Astrocyte (in vitro differentiated cells and primary cell): ENCODE results near the gene CCL19. TPM values are rescaled to one million over a fixed set of nuclear protein-coding genes. Genes with fewer than 3 reads are reported as not detected.

ENCODE experiments used
- DNase-seq: peaks from one replicate; pipeline ENCODE4 v3.0.0-alpha.2; 2010; ENCODE audit warnings: low read depth
- FAIRE-seq: peaks from 2 replicates; lab custom pipeline; 2011; peaks lifted over from hg19 to GRCh38; lab: Jason Lieb, UNC
- H2AFZ ChIP-seq: 2 replicates; pipeline ENCODE4 v1.6.0; 2012; ENCODE audit warnings: low read depth, low read length, inconsistent platforms
- H3K27ac ChIP-seq: 2 replicates; pipeline ENCODE4 v1.5.1; 2011; ENCODE audit warnings: low read depth, low read length, inconsistent platforms
- H3K27me3 ChIP-seq: 2 replicates; pipeline ENCODE4 v1.6.0; 2011; ENCODE audit warnings: low read length, inconsistent platforms; ENCODE audit not compliant: insufficient read depth
- H3K36me3 ChIP-seq: 2 replicates; pipeline ENCODE4 v1.5.1; 2011; ENCODE audit warnings: low read length, inconsistent platforms; ENCODE audit not compliant: insufficient read depth
- H3K4me1 ChIP-seq: 2 replicates; pipeline ENCODE4 v1.5.1; 2011; ENCODE audit warnings: low read length, inconsistent platforms; ENCODE audit not compliant: insufficient read depth
- H3K4me2 ChIP-seq: 2 replicates; pipeline ENCODE4 v1.6.0; 2012; ENCODE audit warnings: low read length, inconsistent platforms
- H3K4me3 ChIP-seq: 2 replicates; pipeline ENCODE4 v1.5.1; 2011; ENCODE audit warnings: low read depth, mild to moderate bottlenecking, low read length, inconsistent platforms; ENCODE audit not compliant: insufficient read depth
- H3K79me2 ChIP-seq: 2 replicates; pipeline ENCODE4 v1.6.0; 2012; ENCODE audit warnings: mild to moderate bottlenecking, low read length, inconsistent platforms; ENCODE audit not compliant: insufficient read depth
- H3K9ac ChIP-seq: 2 replicates; pipeline ENCODE4 v1.6.0; 2012; ENCODE audit warnings: mild to moderate bottlenecking, low read length, inconsistent platforms
- H3K9me3 ChIP-seq: 2 replicates; pipeline ENCODE4 v1.5.1; 2012; ENCODE audit warnings: low read depth, mild to moderate bottlenecking, low read length, inconsistent platforms; ENCODE audit not compliant: insufficient read depth
- H4K20me1 ChIP-seq: 2 replicates; pipeline ENCODE4 v1.6.0; 2012; ENCODE audit warnings: low read length, inconsistent platforms; ENCODE audit not compliant: insufficient read depth
- H3K27ac Mint-ChIP-seq: one replicate; pipeline ENCODE4 v1.8.0; 2021; ENCODE audit warnings: mild to moderate bottlenecking, mixed read lengths; ENCODE audit not compliant: unreplicated experiment
- H3K27me3 Mint-ChIP-seq: one replicate; pipeline ENCODE4 v1.8.0; 2021; ENCODE audit warnings: low read depth, mixed read lengths; ENCODE audit not compliant: unreplicated experiment
- H3K36me3 Mint-ChIP-seq: one replicate; pipeline ENCODE4 v1.8.0; 2021; ENCODE audit warnings: low read depth, mixed read lengths; ENCODE audit not compliant: unreplicated experiment
- H3K4me1 Mint-ChIP-seq: one replicate; pipeline ENCODE4 v1.8.0; 2021; ENCODE audit warnings: low read depth, mixed read lengths; ENCODE audit not compliant: unreplicated experiment
- H3K4me3 Mint-ChIP-seq: one replicate; pipeline ENCODE4 v1.8.0; 2021; ENCODE audit warnings: mild to moderate bottlenecking, moderate library complexity, mixed read lengths; ENCODE audit not compliant: unreplicated experiment
- H3K9me3 Mint-ChIP-seq: one replicate; pipeline ENCODE4 v1.8.0; 2021; ENCODE audit warnings: mild to moderate bottlenecking, mixed read lengths; ENCODE audit not compliant: unreplicated experiment
- EZH2 ChIP-seq: IDR thresholded peaks from 2 replicates; pipeline ENCODE4 v1.6.1; 2012; ENCODE audit warnings: mild to moderate bottlenecking, low read length, inconsistent platforms; ENCODE audit not compliant: insufficient read depth
- total RNA-seq: library from RNA; stranded (reverse); gene quantifications from 2 replicates; pipeline ENCODE4 v1.2.1, GENCODE V29; 2021
- TF ChIP-seq, protein P1 (sequence below): IDR thresholded peaks from 2 replicates; pipeline ENCODE4 v1.5.1; 2011; ENCODE audit warnings: low read depth, mild to moderate bottlenecking, inconsistent platforms, low read length, moderate library complexity; ENCODE audit not compliant: insufficient read depth

The CCL19 gene
- total RNA-seq, 1 donor from 2014 or later = not detected

DNA sequence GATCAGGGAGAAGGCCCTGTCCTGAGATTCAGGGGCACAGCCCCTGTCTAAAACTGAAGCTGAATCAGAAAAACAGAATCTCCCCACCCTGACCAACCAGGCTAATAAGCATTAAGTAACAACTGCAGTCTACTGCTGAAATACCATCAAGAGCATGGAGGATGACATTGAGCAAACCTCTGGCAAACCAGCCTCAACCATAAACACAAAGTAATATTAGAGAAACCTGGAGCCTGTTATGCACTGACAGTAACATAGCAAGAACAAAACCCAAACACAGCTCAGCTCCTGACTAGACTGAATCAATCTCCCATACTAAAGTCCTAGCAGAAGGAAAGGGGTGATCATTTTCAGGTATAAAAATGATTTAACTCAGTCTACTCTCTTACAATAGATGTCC, 43.6 kb upstream of the CCL19 start:
- Histone ChIP-seq H4K20me1 (no peaks in the 10 kb centered on the region), H3K9ac (no peak overlapping the region), H3K9me3 (no peaks in the 10 kb centered on the region), H3K27ac (no peak overlapping the region), H3K27me3 (peaks cover 2% of the 10 kb centered on the region), H3K4me2 (no peak overlapping the region), H3K4me3 (no peak overlapping the region), H2AFZ (no peak overlapping the region), H3K4me1 (no peaks in the 10 kb centered on the region), H3K36me3 (no peaks in the 10 kb centered on the region), H3K79me2 (no peaks in the 10 kb centered on the region)
- Mint-ChIP-seq H3K9me3 (peaks cover 8% of the 10 kb centered on the region), H3K27me3 (peaks cover 6% of the 10 kb centered on the region), H3K36me3 (no peaks in the 10 kb centered on the region), H3K4me1 (no peaks in the 10 kb centered on the region), H3K27ac (no peak overlapping the region), H3K4me3 (no peak overlapping the region)
- TF ChIP-seq EZH2 = no peak
- TF ChIP-seq, protein P1, sequence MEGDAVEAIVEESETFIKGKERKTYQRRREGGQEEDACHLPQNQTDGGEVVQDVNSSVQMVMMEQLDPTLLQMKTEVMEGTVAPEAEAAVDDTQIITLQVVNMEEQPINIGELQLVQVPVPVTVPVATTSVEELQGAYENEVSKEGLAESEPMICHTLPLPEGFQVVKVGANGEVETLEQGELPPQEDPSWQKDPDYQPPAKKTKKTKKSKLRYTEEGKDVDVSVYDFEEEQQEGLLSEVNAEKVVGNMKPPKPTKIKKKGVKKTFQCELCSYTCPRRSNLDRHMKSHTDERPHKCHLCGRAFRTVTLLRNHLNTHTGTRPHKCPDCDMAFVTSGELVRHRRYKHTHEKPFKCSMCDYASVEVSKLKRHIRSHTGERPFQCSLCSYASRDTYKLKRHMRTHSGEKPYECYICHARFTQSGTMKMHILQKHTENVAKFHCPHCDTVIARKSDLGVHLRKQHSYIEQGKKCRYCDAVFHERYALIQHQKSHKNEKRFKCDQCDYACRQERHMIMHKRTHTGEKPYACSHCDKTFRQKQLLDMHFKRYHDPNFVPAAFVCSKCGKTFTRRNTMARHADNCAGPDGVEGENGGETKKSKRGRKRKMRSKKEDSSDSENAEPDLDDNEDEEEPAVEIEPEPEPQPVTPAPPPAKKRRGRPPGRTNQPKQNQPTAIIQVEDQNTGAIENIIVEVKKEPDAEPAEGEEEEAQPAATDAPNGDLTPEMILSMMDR = no peak
- DNase-seq (no peak), FAIRE-seq (no peak)

DNA sequence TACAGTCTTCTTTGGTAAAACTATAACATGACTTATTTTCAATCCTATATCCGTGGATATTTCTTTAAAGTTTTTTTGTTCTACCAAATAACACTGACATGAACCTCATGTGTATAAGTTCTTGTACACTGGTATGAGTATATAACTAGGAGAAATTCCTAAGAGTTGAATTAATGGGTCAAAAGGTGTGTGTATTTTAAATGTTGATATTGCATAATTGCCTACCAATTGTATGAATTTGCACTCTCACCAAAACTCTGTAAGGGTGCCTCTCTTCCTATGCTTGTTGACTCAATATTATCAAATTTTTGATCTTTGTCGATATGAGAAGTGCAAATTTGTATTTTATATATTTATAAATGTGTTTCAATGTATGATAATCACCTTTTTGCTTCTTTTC, 41.8 kb upstream of the CCL19 start:
- H3K27me3 ChIP-seq = peaks cover 5% of the 10 kb centered on the region
- H3K4me3 ChIP-seq = no peak overlapping the region
- Mint-ChIP-seq H3K27me3 (peaks cover 10% of the 10 kb centered on the region), H3K4me1 (no peaks in the 10 kb centered on the region), H3K27ac (no peak overlapping the region), H3K9me3 (peaks cover 6% of the 10 kb centered on the region), H3K4me3 (no peak overlapping the region), H3K36me3 (no peaks in the 10 kb centered on the region)
- no peak overlapping the region for H3K4me2 ChIP-seq
- H3K9ac ChIP-seq = no peak overlapping the region
- no peaks in the 10 kb centered on the region for H3K36me3 ChIP-seq
- no peaks in the 10 kb centered on the region for H4K20me1 ChIP-seq
- no peak overlapping the region for H2AFZ ChIP-seq
- no peaks in the 10 kb centered on the region for H3K9me3 ChIP-seq
- H3K4me1 ChIP-seq = no peaks in the 10 kb centered on the region
- no peak for DNase-seq
- TF ChIP-seq, protein P1 = no peak
- TF ChIP-seq EZH2 = no peak
- FAIRE-seq = no peak
- H3K79me2 ChIP-seq = no peaks in the 10 kb centered on the region
- no peak overlapping the region for H3K27ac ChIP-seq

DNA sequence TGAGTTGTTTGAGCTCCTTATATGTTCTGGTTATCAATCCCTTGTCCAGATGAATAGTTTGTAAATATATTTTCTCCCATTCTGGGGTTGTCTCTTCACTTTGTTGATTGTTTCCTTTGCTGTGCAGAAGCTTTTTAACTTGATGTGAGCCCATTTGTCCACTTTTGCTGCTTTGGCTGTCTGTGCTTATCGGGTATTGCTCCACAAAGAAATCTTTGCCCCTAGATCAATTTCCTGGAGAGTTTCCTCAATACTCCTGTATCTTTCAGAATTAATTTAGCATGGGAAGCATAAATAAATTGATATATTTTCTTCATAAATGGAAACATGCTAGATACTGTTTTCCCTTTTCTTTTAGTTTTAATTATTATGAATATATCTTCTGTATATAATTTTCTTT, 41.4 kb upstream of the CCL19 start:
- Histone ChIP-seq H3K27ac (no peak overlapping the region), H3K36me3 (no peaks in the 10 kb centered on the region), H3K4me2 (no peak overlapping the region), H3K9ac (no peak overlapping the region), H4K20me1 (no peaks in the 10 kb centered on the region), H3K9me3 (no peaks in the 10 kb centered on the region), H3K4me3 (no peak overlapping the region), H3K27me3 (peaks cover 5% of the 10 kb centered on the region), H3K79me2 (no peaks in the 10 kb centered on the region), H3K4me1 (no peaks in the 10 kb centered on the region), H2AFZ (no peak overlapping the region)
- Mint-ChIP-seq H3K4me3 (no peak overlapping the region), H3K36me3 (no peaks in the 10 kb centered on the region), H3K9me3 (peaks cover 6% of the 10 kb centered on the region), H3K27ac (no peak overlapping the region), H3K27me3 (peaks cover 13% of the 10 kb centered on the region), H3K4me1 (no peaks in the 10 kb centered on the region)
- TF ChIP-seq, protein P1 = no peak
- TF ChIP-seq EZH2 = no peak
- DNase-seq (no peak), FAIRE-seq (no peak)
